HCT116 (cell line): ENCODE results near the gene SLC25A30. TPM values are rescaled to one million over a fixed set of nuclear protein-coding genes. Genes with fewer than 3 reads are reported as not detected.
"Not testable (repeated sequence)": the region's sequence is repeated elsewhere in the genome, so short reads cannot be mapped to it uniquely, and the experiment has no call there.

Source experiments
- ATAC-seq: fragments of 200-7000 bp; cut with Tn5 transposase; 2 replicates; pipeline ENCODE4 v1.9.1; 2020; ENCODE audit warnings: mild to moderate bottlenecking, moderate library complexity
- BruUV-seq: library from RNA; stranded (reverse); fragments of 400-500 nt; replicated peaks from 2 replicates; lab custom pipeline; 2021; lab: Mats Ljungman, UMichigan
- CTCF ChIA-PET: fragments of 300-600 bp; sonication (Branson Sonifier 250); formaldehyde crosslinking; loops from one replicate; lab custom pipeline; 2021; ENCODE audit warnings: antibody characterized with exemption; lab: Charles Lee
- POLR2A ChIA-PET: fragments of 300-600, 350-600 bp; sonication (Branson Sonifier 250); formaldehyde crosslinking; loops from one replicate; lab custom pipeline; 2021; ENCODE audit warnings: antibody characterized with exemption; lab: Charles Lee
- RAD21 ChIA-PET, 2 experiments: fragments of 300-600 bp; sonication (Branson Sonifier 250); formaldehyde crosslinking; loops; one replicate each; lab custom pipeline; 2023; ENCODE audit warnings: low total read pairs in 2 of 2; ENCODE audit not compliant: uncharacterized antibody in 2 of 2, unreplicated experiment in 2 of 2, low non-redundant PET in 1 of 2; lab: Charles Lee
- DNase-seq: peaks from one replicate; pipeline ENCODE4 v3.0.0-alpha.2; 2010; ENCODE audit warnings: low read depth, low spot score
- H2AFZ ChIP-seq: fragments of 200-600 bp; shearing (Covaris generic), sonication (generic); 2 replicates; pipeline ENCODE4 v1.6.1; 2017; ENCODE audit warnings: low read depth, mixed run types, mixed read lengths, antibody characterized with exemption, low read length; ENCODE audit not compliant: poor library complexity, severe bottlenecking
- H3K27ac ChIP-seq: 2 replicates; pipeline ENCODE4 v1.5.1; 2012; ENCODE audit warnings: low read depth, low read length
- H3K27me3 ChIP-seq: fragments of 200-600 bp; sonication (generic); 2 replicates; pipeline ENCODE4 v1.6.1; 2016; ENCODE audit warnings: mixed run types, low read length, mixed read lengths; ENCODE audit not compliant: insufficient read depth
- H3K36me3 ChIP-seq, 2 experiments: fragments of 200-500 bp in 1 of 2; fragments of 200-600 bp in 1 of 2; sonication (Bioruptor generic) in 1 of 2; sonication (generic) in 1 of 2; 2 replicates each; pipeline versions ENCODE4 v1.5.1 to v1.6.1; 2014 to 2016; ENCODE audit warnings: low read length in 2 of 2, inconsistent platforms in 1 of 2, mixed read lengths in 1 of 2, mixed run types in 1 of 2; ENCODE audit not compliant: insufficient read depth in 2 of 2, control insufficient read depth in 1 of 2
- H3K4me1 ChIP-seq, 2 experiments: fragments of 200-600 bp in 1 of 2; sonication (generic) in 1 of 2; 2 replicates each; pipeline versions ENCODE4 v1.5.1 to v1.6.1; 2012 to 2017; ENCODE audit warnings: low read length in 2 of 2, inconsistent platforms in 1 of 2, mild to moderate bottlenecking in 1 of 2, mixed read lengths in 1 of 2, mixed run types in 1 of 2, moderate library complexity in 1 of 2; ENCODE audit not compliant: insufficient read depth in 2 of 2, control insufficient read depth in 1 of 2
- H3K4me2 ChIP-seq: fragments of 200-600 bp; sonication (generic); 2 replicates; pipeline ENCODE4 v1.6.1; 2017; ENCODE audit warnings: mixed run types, low read length, mixed read lengths
- H3K4me3 ChIP-seq, 2 experiments: fragments of 200-600 bp in 1 of 2; sonication (generic) in 1 of 2; replicated peaks in 1 of 2; 2 replicates each; pipeline ENCODE4 v1.5.1; 2011 to 2016; ENCODE audit warnings: low read length in 2 of 2, control low read depth in 1 of 2, low read depth in 1 of 2, mild to moderate bottlenecking in 1 of 2, mixed read lengths in 1 of 2, mixed run types in 1 of 2
- H3K79me2 ChIP-seq: fragments of 200-600 bp; sonication (generic); 2 replicates; pipeline ENCODE4 v1.6.1; 2017; ENCODE audit warnings: mild to moderate bottlenecking, mixed run types, low read length, moderate library complexity, mixed read lengths; ENCODE audit not compliant: insufficient read depth
- H3K9ac ChIP-seq: fragments of 200-600 bp; sonication (generic); 2 replicates; pipeline ENCODE4 v1.6.1; 2016; ENCODE audit warnings: low read length, mixed read lengths
- H3K9me2 ChIP-seq: fragments of 200-600 bp; sonication (generic), shearing (Covaris generic); 2 replicates; pipeline ENCODE4 v1.6.1; 2017; ENCODE audit warnings: mixed run types, mild to moderate bottlenecking, moderate library complexity; ENCODE audit not compliant: insufficient read depth
- H3K9me3 ChIP-seq, 2 experiments: fragments of 200-500 bp in 1 of 2; fragments of 200-600 bp in 1 of 2; sonication (Bioruptor generic) in 1 of 2; sonication (generic) in 1 of 2; 2 replicates each; pipeline ENCODE4 v1.6.1; 2014 to 2017; ENCODE audit warnings: low read length in 2 of 2, mixed read lengths in 2 of 2, inconsistent platforms in 1 of 2, low read depth in 1 of 2, mild to moderate bottlenecking in 1 of 2, mixed run types in 1 of 2, moderate library complexity in 1 of 2; ENCODE audit not compliant: control insufficient read depth in 1 of 2, insufficient read depth in 1 of 2
- H4K20me1 ChIP-seq: fragments of 200-600 bp; sonication (generic), shearing (Covaris generic); 2 replicates; pipeline ENCODE4 v1.6.1; 2017; ENCODE audit warnings: mixed run types, mild to moderate bottlenecking, moderate library complexity; ENCODE audit not compliant: insufficient read depth
- ZNF274 ChIP-seq: fragments of 200-500 bp; sonication (Bioruptor generic); IDR thresholded peaks from 2 replicates; pipeline ENCODE4 v1.6.1; 2014; ENCODE audit warnings: mild to moderate bottlenecking, low read depth, low read length, inconsistent platforms
- intact Hi-C: fragments of 100-400 bp; cut with micrococcal nuclease; formaldehyde crosslinking; loops from 2 replicates; pipeline ENCODE4 v1.10.0; 2022
- total RNA-seq: library from RNA; stranded (reverse); gene quantifications from one replicate; pipeline ENCODE4 v1.2.1, GENCODE V29; 2021; ENCODE audit not compliant: unreplicated experiment

Gene SLC25A30
- total RNA-seq, 1 experiment from 2014 or later = 29.2 TPM

- no peaks in the 10 kb centered on the region for H3K9me3 ChIP-seq
- H3K27me3 ChIP-seq = no peaks in the 10 kb centered on the region
- no peak overlapping the region for H2AFZ ChIP-seq
- intact Hi-C loops = loop anchor here (10.0 kb wide), 1 partner anchor 347 kb away; no protein-coding TSS in a partner anchor
- no peak overlapping the region for H3K4me2 ChIP-seq
- no peak overlapping the region for H3K9ac ChIP-seq
- H3K9me2 ChIP-seq = no peaks in the 10 kb centered on the region
- POLR2A ChIA-PET = no interaction called here
- BruUV-seq = no TSS peak
- H3K4me1 ChIP-seq = no peaks in the 10 kb centered on the region
- H3K27ac ChIP-seq = no peak overlapping the region
- H3K79me2 ChIP-seq = no peaks in the 10 kb centered on the region
- H3K36me3 ChIP-seq = peaks cover 10 to 26% of the 10 kb centered on the region in 2 experiments
- RAD21 ChIA-PET = no interaction called here
- H3K4me3 ChIP-seq = no peak overlapping the region
- CTCF ChIA-PET = no interaction called here
- no peak for TF ChIP-seq ZNF274
- DNase-seq (no peak), ATAC-seq (no peak)
- H4K20me1 ChIP-seq = no peaks in the 10 kb centered on the region
Measured at GRCh38 chr13:45391926-45392325, 26.2 kb downstream of the SLC25A30 start.

- H3K4me2 ChIP-seq, H3K27ac ChIP-seq, H3K9me3 ChIP-seq, RAD21 ChIA-PET, ATAC-seq, H3K27me3 ChIP-seq, H3K4me1 ChIP-seq, DNase-seq, H3K9ac ChIP-seq, CTCF ChIA-PET, BruUV-seq, H3K4me3 ChIP-seq, H3K9me2 ChIP-seq, H3K79me2 ChIP-seq, H2AFZ ChIP-seq, H4K20me1 ChIP-seq, POLR2A ChIA-PET: not testable (repeated sequence)
- peaks cover 10 to 20% of the 10 kb centered on the region in 2 experiments for H3K36me3 ChIP-seq
- intact Hi-C loops = loop anchor here (10.0 kb wide), 1 partner anchor 346 kb away; no protein-coding TSS in a partner anchor
Measured at GRCh38 chr13:45391128-45391527, 27.0 kb downstream of the SLC25A30 start.

GRCh38 chr13:45390348-45390747 lies 27.8 kb downstream of the SLC25A30 start:
- CTCF ChIA-PET, H3K4me2 ChIP-seq, H3K79me2 ChIP-seq, H3K9me2 ChIP-seq, H4K20me1 ChIP-seq, H3K9me3 ChIP-seq, POLR2A ChIA-PET, H2AFZ ChIP-seq, H3K4me3 ChIP-seq, ATAC-seq, H3K4me1 ChIP-seq, RAD21 ChIA-PET, BruUV-seq, H3K27ac ChIP-seq, DNase-seq, H3K27me3 ChIP-seq, H3K9ac ChIP-seq: not testable (repeated sequence)
- peaks cover 7 to 13% of the 10 kb centered on the region in 2 experiments for H3K36me3 ChIP-seq
- intact Hi-C loops = loop anchor here (10.0 kb wide), 1 partner anchor 346 kb away; no protein-coding TSS in a partner anchor
